ENCODE data around the gene VPS13A.
A peak's percentile ranks its signal among the peaks of the same experiment; 100 is the strongest.

Gene VPS13A

DNA sequence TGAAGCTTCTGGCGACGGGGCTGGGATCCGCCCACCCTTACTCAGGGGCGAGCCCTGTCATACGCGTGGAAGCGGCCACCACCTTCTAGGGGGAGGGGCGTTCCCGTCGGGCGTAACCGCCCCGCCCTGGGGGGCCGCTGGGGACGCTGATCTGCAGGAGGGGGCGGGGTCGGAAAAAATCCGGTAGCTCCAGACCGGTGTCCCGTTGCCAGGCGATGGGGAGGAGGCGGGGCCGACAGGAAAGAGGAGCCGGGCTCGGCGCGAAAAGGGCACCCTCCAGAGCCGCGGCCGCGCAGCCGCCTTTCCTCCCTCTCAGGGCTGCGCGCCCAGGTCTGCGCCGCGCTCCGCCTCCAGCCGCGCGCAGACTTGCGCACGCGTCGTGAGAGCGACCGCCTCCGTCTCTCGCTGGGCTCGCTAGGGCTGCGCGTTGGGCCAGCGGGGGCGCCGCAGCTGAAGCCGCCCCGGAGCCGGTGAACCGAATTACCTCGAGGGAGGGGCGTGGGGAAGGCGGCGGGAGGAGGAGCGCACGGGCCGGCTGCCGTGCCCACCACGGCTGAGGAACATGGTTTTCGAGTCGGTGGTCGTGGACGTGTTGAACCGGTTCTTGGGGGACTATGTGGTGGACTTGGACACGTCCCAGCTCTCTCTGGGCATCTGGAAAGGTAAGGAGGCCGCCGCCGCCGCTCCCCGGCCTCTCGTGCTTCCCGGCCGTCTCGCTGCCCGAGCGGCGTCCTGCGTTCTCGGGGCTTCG, at the start of gene VPS13A:
TSS of gene VPS13A (plus strand) at position 392 of the 751 bp plus-strand sequence. CDS start at position 563, 171 bp downstream.
- H3K27ac ChIP-seq: peak within 1 kb of the TSS; percentile 60
- DNase-seq (ENCODE audit: low read depth, low spot score): peak; percentile 46

DNA sequence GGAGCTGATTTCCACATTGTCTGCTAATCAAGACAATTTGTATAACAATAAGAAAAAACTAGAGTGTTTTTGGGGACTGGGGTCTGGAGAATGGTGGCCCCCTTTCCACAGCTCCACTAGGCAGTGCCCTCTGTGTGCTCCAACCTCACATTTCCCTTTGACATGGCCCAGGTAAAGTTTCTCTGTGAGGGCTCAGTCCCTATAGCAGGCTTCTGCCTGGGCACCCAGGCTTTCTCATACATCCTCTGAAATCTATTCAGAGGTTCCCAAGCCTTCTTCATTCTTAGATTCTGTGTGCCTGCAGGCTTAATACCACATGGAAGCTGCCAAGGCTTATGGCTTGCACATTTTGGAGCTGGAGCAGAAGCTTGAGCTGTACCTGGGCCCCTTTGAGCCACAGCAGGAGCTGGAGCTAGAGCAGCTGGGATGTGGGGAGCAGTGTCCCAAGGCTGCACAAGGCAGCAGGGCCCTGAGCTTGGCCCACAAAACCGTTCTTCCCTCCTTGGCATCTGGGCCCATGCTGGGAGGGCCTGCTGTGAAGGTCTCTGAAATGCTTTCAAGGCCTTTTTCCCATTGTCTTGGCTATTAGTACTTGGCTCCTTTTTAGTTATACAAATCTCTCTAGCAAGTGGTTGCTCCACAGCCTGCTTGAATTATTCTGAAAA, 49.1 kb upstream of the VPS13A start:
- no peak for DNase-seq (ENCODE audit: low read depth, low spot score)
- H3K27ac ChIP-seq: no peak overlapping the region

DNA sequence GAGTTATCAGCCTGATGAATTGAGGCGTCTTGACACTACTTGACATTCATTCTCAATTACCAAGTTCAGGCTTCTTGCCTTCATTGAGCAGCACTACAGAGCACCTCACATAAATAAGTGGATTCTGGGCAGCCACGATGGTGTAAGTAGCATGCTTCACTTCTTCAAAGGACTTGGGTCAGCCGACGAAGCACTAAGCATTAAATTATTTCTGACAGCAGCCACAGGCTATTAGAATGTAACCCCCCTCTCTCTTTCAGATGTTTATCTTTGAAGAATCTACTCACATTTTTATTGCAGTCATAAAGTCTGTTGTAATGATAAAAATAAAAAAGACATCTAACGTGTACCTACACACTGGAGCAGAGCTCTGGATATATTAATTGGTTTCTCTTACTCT, 45.9 kb upstream of the VPS13A start:
- no peak for DNase-seq (ENCODE audit: low read depth, low spot score)

DNA sequence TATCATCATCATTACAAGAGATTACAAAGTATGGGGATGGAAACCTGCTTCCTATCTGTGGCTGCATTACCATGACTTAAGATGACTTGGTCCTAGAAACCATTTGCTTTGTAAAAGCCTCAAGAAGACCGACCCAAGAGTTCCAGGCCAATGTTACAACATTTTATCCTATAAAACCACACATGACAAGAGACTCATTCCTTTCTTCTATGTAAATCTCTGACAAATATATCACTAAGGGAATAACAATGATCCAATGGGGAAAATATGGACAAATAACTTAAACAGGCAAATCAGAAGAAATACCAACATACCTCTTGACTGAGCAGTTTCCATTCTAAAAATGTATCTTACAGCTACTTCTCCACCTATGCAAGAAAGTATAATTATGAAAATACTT, 44.3 kb upstream of the VPS13A start:
- H3K27ac ChIP-seq: no peak overlapping the region
- no peak for DNase-seq (ENCODE audit: low read depth, low spot score)

More for the DNA sequence above, 45.9 kb upstream of the VPS13A start:
- no peak overlapping the region for H3K27ac ChIP-seq

- H3K27ac ChIP-seq: no peak overlapping the region
- DNase-seq (ENCODE audit: low read depth, low spot score): no peak
Observed at GRCh38 chr9:77142366-77142765, 35.0 kb upstream of the VPS13A start.

GRCh38 chr9:77149879-77150278, 27.5 kb upstream of the VPS13A start:
- no peak for DNase-seq (ENCODE audit: low read depth, low spot score)
- no peak overlapping the region for H3K27ac ChIP-seq

DNA sequence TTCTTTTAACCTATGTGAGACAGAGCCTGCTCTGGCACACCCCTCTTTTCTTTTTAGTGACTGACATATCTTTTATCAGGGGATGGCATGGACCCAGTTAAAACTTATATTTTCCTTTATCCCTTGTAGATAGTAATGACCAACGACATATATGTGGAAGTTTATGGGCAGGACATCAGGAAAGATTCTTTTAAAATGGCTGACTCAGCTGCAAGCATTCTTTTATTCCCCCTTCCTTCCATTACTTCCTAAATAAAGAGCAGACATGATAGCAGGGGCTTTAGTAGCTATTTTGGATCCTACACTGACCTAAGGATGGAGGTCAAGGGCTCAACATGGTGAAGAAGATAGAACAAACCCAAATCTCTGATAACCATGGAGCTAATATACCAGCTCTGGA, 25.0 kb upstream of the VPS13A start:
- no peak overlapping the region for H3K27ac ChIP-seq
- DNase-seq (ENCODE audit: low read depth, low spot score): no peak

GRCh38 chr9:77156646-77157371, 20.5 kb upstream of the VPS13A start:
- peak overlapping the region; percentile 94 for H3K27ac ChIP-seq
- no peak for DNase-seq (ENCODE audit: low read depth, low spot score)

DNA sequence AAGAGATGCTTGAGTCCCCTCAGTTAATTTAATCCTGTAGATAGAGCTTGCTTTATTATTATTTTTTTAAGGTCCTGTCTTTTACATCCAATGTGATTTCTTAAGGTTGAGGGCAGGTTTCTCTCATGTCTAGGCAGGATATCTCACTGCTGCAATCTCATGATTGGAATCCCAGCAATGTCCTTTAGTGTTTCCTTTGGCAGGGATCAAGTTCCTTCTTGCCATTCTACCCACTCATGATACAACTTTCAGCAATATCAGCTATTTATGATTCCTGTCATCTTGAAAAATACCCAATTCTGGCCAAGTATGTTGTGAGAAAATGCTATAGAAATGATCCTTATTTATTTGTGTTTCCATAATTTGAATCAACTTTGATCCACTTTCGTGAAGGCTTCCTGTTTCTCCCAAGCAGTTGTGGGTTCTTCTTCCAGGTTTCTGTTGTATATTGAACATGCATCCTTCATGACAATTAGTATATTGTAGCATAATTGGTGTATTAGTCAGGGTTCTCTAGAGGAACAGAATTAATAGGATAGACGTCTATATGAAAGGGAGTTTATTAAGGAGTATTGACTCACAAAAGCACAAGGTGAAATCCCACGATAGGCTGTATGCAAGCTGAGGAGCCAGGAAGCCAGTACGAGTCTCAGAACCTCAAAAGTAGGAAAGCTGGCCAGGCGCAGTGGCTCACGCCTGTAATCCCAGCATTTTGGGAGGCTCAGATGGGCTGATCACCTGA, 18.4 kb upstream of the VPS13A start:
- peak overlapping the region; percentile 94 for H3K27ac ChIP-seq
- peak; percentile 70 for DNase-seq (ENCODE audit: low read depth, low spot score)

GRCh38 chr9:77161191-77161590, 16.1 kb upstream of the VPS13A start:
- no peak for DNase-seq (ENCODE audit: low read depth, low spot score)

DNA sequence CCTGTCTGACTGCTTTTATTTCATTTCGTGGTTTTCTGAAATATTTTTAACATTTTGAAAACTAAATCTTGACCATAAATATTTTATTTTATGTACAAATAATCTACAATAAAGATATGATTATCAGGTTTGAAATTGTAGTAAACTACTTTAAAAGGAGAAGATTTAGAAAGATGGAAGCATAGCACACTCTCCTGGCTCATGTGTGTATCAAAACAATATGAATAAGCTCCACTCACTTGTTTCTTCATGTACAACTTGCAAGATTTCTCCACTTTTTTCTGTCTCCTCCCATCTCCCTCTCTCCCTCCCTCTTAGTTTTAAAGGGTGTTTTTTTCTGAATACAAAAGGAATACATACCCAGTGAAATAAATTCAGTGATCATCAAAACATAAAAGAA, 15.4 kb upstream of the VPS13A start:
- DNase-seq (ENCODE audit: low read depth, low spot score): no peak
- no peak overlapping the region for H3K27ac ChIP-seq

More at GRCh38 chr9:77161191-77161590, 16.1 kb upstream of the VPS13A start:
- no peak overlapping the region for H3K27ac ChIP-seq

GRCh38 chr9:77162366-77162765, 15.0 kb upstream of the VPS13A start:
- DNase-seq (ENCODE audit: low read depth, low spot score): no peak
- H3K27ac ChIP-seq: no peak overlapping the region

GRCh38 chr9:77163884-77164283, 13.4 kb upstream of the VPS13A start:
- H3K27ac ChIP-seq: peak overlapping the region; percentile 61
- no peak for DNase-seq (ENCODE audit: low read depth, low spot score)

- H3K27ac ChIP-seq: no peak overlapping the region
- DNase-seq (ENCODE audit: low read depth, low spot score): no peak
Observed at GRCh38 chr9:77166193-77166592, 11.1 kb upstream of the VPS13A start.

DNA sequence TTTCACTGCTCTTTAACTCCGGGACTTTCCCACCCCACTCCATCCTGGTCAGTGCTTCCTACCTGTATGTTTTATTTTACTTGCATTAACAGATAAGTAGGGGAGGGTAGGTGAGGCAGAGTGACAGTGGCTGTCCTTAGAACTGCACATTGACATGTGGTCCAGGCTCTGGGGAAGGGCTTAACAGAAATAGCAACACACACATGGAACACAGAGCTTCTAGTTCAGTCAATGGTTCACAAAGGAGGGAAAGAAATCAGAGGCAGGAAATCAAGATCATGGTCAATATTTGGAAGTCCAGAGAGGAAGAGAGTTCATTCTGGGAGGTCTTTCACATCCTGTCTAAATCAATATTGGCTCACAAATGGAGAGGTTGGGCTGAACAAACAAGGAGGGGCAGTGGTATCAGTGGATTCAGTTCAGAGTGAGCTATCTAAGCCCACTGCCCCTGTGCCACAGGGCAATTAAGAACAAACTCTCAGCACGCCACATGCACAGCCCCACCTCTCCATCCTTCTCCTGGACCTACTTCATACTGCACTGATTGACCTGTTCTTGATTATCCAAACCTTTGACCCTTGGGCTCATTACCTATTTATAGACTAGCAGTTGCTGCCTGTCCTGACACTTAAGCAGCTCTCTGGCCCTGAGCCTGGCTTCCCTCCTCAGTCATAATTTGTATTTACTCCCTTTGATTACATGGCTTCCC, 6.2 kb upstream of the VPS13A start:
- no peak for DNase-seq (ENCODE audit: low read depth, low spot score)
- no peak overlapping the region for H3K27ac ChIP-seq

GRCh38 chr9:77175151-77175550, 2.2 kb upstream of the VPS13A start:
- DNase-seq (ENCODE audit: low read depth, low spot score): no peak
- H3K27ac ChIP-seq: no peak overlapping the region

DNA sequence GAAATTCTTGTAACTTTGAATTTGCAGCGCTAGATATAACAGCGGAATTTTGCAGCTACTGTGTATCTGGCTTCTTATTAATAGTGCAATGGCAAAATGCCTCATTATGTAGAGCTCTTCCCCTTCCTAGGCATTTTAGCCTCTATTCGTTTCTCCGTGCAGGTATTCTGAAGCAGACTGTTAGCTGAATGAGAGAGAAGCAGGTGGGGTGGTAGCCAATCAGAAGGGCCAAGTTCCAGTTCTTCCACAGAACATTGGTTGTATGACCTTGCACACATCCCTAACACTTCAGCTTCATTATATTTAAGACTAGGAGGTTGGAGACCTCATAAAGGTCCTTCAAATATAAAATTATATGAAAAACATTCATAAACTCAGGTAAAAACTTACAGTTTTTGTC, 1.2 kb upstream of the VPS13A start:
- no peak overlapping the region for H3K27ac ChIP-seq
- no peak for DNase-seq (ENCODE audit: low read depth, low spot score)

GRCh38 chr9:77176686-77177142, 620 bp upstream of the VPS13A start:
- DNase-seq (ENCODE audit: low read depth, low spot score): no peak
- H3K27ac ChIP-seq: peak overlapping the region; percentile 60

DNA sequence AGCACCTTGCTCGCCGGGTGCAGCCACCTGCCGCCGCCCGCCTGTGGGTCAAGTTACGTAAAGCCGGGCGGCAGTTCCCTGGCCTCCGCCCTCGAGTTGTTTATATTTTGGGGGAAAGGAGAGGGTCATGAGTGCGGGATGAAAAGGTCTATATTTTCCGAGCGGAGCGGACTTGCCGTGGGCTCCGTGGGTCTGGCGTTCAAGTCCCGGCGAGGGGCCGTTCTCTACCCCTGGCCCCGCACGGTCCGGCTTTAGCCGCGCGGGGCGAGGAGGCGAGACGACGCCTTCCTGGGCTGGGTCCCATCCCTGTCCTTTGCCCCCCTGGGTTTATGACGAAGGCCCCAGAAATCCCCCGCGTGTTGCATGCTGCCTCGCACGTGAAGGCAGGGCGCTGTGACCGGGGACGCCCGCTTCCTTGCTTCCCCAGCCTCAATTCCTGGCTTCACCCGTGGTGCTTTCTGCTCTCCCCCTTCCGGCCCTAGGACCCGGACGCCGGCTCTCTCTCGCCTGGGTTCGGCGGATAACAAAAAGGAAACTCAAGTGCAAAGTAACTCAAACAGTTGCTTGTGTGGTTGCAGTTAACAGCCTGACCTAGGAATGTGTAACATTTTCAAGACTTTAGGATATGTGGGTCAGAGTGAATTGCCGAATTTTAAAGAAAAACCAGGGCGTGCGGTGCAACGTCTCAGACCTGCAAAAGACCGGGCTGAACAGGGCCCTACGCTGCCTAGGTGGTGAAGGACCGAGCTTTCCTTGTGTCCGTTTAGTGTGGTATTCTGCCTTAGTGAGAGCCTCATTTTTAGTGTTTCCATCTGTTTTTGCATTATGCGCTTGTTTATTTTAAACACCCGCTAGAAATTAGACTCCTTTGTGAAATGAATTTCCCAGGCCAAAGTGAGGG, 810 bp downstream of the VPS13A start:
- H3K27ac ChIP-seq: peak overlapping the region; percentile 60
- DNase-seq (ENCODE audit: low read depth, low spot score): no peak

All from epithelial cell of prostate (primary cell).